Measurements from ENCODE around the gene ADAMTS6. TPM values are rescaled to one million over a fixed set of nuclear protein-coding genes. Genes with fewer than 3 reads are reported as not detected.

The ADAMTS6 gene
- total RNA-seq, 1 donor from 2014 or later: 19.0 TPM

- DNase-seq (ENCODE audit: low spot score): no peak
Measured at GRCh38 chr5:65276178-65276890, 205.4 kb downstream of the ADAMTS6 start.

DNA sequence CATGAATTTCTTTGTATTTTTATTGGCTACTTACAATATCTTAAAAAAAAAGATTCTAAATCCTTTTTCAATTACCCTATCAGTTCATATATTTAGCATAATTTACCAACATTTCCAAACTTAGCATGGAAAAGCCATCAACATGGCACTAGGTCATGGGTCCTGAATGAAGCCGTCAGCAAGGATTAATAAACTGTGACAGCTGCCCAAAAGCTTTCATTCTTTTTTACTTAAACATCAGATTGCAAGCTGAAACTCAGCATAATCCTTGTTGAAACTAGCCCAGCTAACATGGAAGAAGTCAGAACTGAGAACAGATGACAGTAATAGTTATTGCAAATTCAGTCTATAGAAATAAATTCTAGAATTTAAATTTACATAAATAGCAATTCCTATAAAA is 209.8 kb downstream of the ADAMTS6 start:
- DNase-seq (ENCODE audit: low spot score): no peak

- DNase-seq (ENCODE audit: low spot score): no peak
Measured at GRCh38 chr5:65268525-65268924, 213.2 kb downstream of the ADAMTS6 start.

GRCh38 chr5:65264420-65264819 is 217.3 kb downstream of the ADAMTS6 start:
- no peak for DNase-seq (ENCODE audit: low spot score)

GRCh38 chr5:65263321-65263720 is 218.4 kb downstream of the ADAMTS6 start:
- DNase-seq (ENCODE audit: low spot score): no peak

DNA sequence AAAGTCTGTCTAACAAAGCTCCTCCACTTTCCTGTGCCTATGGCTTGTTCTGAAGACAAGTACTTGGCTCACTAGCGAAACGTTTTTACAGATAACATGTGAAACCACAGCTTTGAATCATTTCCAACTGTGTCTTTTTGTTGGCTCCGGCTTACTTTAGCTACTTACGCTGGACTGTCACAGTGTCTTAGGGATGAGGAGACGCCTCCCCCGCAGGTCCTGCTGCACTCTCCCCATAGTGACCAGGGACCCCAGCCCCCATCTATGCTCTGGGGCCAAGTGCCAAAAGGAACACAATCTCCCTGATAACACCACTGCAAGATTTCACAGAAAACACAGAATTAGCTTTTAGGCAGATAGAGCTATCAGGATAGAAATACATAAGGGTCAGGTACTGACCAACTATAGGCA is 219.1 kb downstream of the ADAMTS6 start:
- DNase-seq (ENCODE audit: low spot score): no peak

DNA sequence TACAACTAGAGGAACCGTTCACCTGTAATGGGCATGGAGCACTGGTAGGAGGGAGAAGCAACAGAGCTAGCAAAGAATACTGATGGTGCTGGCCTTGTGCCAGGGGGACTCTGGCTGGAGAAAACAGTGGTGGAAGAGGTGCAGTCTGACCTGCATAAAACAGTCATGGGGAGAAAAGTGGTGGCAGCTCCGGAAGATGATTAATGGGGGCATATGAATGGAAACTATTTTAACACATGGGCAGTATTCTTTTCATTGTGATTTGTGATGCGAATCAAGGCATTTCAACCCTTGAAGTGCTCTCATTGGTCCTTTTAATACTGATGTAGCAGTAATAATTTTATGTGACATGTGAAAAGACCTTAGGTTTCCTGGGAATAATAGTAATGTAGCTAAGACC is 219.6 kb downstream of the ADAMTS6 start:
- DNase-seq (ENCODE audit: low spot score): no peak

- no peak for DNase-seq (ENCODE audit: low spot score)
Measured at GRCh38 chr5:65261499-65261898, 220.2 kb downstream of the ADAMTS6 start.

DNA sequence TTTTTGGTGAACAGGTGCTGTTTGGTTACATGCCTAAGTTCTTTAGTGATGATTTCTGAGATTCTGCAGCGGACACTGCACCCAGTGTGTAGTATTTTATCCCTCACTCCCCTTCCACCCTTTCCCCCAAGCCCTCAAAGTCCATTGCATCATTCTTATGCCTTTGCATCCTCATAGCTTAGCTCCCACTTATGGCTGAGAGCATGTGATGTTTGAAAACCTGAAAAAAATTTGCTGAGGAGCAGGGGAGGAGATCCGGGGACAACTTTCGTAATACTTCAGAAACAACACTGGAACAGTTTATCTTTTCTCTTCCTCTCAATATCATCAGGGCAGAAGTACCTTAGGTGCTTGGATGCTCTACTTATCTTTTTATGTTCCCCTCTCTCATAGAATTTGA is 226.4 kb downstream of the ADAMTS6 start:
- DNase-seq (ENCODE audit: low spot score): no peak

DNA sequence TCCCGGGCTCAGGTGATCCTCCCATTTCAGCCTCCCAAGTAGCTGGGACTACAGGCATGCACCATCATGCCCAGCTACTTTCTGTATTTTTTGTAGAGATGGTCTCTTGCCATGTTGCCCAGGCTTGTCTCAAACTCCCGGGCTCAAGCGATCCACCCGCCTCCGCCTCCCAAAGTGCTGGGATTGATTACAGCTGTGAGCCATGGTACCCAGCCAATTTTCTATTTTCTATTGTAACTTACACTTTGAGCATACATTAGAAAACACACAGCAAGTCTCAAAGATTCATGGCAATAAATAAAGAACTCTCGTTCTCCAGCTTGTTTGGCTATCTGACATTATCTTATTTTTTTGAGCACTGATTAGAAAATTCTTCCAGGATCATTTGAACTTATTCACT is 228.7 kb downstream of the ADAMTS6 start:
- no peak for DNase-seq (ENCODE audit: low spot score)

DNA sequence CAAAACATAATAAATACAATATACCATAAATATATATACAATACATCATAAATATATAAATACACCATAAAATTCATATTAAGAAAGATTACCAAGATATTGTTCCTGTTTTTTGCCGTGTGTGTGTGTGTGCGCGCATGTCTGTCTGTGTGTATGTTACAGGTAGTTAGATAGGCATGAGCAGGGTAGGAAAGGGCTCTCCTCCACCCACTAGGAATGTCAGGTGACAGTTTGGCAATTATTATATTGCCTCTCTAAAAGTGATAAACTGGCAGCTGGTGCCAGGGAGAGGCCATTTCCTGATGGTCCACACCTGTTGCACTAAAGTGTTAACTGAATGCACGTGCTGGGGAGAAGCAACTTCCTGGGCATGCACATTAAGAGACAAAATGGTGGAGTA is 232.8 kb downstream of the ADAMTS6 start:
- no peak for DNase-seq (ENCODE audit: low spot score)

- no peak for DNase-seq (ENCODE audit: low spot score)
Measured at GRCh38 chr5:65247594-65247993, 234.1 kb downstream of the ADAMTS6 start.

- DNase-seq (ENCODE audit: low spot score): no peak
Measured at GRCh38 chr5:65246741-65247140, 235.0 kb downstream of the ADAMTS6 start.

GRCh38 chr5:65244031-65244430 is 237.7 kb downstream of the ADAMTS6 start:
- DNase-seq (ENCODE audit: low spot score): no peak

GRCh38 chr5:65243161-65243560 is 238.6 kb downstream of the ADAMTS6 start:
- no peak for DNase-seq (ENCODE audit: low spot score)

DNA sequence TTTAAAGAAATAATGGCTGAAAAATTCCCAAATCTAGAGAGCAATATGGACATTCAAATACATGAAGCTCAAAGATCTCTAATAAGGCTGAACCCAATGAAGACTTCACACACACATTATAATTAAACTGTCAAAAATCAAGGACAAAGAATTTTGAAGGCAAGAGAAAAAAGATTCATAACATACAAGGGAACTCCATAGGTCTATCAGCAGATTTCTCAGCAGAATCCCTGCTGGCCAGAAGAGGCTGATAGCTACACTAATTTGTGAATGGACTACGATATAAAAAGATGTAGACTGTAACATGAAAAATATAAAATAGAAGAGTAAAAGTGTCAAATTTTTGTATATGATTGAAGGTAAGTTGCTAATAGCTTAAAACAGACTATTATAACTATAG is 251.9 kb downstream of the ADAMTS6 start:
- DNase-seq (ENCODE audit: low spot score): no peak

GRCh38 chr5:65213921-65214525 is 267.7 kb downstream of the ADAMTS6 start:
- DNase-seq (ENCODE audit: low spot score): no peak

- no peak for DNase-seq (ENCODE audit: low spot score)
Measured at GRCh38 chr5:65209341-65209740, 272.4 kb downstream of the ADAMTS6 start.

DNA sequence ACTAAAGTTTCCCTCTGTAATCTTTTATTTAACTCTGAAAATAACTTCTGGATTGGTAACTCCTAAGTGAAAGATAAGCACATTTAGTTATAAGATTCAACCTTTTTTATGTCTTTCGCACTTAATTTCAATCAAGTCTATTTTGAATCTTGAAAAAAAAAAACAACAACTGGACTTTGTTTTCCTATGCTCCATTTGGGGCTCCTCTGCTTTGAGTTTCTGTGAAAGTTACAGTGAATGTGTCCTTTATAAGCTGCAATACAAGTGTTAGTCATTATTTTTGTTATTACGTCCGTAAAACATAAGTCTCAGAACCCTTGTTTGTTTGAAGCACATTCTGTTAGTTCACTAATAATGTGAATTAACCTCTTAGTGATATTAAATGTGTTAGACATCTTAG is 276.8 kb downstream of the ADAMTS6 start:
- DNase-seq (ENCODE audit: low spot score): no peak

GRCh38 chr5:65203746-65204145 is 278.0 kb downstream of the ADAMTS6 start:
- DNase-seq (ENCODE audit: low spot score): no peak

GRCh38 chr5:65199993-65200675 is 281.6 kb downstream of the ADAMTS6 start:
- DNase-seq (ENCODE audit: low spot score): no peak

DNA sequence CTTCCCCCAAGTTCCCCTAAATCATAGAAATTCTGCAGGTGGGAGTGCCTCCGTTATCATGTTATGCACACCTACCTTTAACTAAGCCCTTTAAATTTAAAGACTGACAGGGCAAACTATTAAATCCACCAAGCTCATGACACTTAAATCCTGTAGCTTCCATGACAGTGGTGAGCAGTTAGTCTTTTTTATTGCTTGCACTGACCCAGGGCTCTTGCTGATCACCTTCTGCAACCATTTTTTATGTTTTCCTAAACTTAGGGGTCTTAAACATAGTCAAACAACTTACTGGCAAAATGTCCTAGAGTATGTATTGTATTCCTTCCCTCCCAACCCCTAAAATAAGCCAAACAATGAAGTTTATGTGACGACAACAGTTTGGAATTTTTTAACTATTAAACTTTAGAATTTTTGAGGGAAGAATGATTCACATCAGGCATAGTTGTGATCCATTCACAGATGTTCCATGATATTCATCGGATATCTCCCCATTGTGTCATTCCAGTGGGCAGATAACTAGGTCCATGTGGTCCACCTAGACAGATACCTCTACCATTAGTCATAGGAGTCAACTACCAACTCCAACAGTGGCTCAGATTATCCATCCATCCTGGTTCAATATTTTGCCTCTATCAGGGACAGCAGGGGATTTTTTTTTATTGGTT is 283.1 kb downstream of the ADAMTS6 start:
- no peak for DNase-seq (ENCODE audit: low spot score)
